HepG2 (cell line): ENCODE data around the gene PLLP. TPM values are rescaled to one million over a fixed set of nuclear protein-coding genes. Genes with fewer than 3 reads are reported as not detected.

Experiments used
- ATAC-seq: fragments of 200-7000 bp; cut with Tn5 transposase; 3 replicates; pipeline ENCODE4 v1.9.1; 2020; ENCODE audit warnings: mild to moderate bottlenecking, moderate library complexity
- BruUV-seq: library from RNA; stranded (reverse); fragments of 400-500 nt; replicated peaks from 2 replicates; lab custom pipeline; 2021; lab: Mats Ljungman, UMichigan
- CTCF ChIA-PET: fragments of 300-600 bp; formaldehyde crosslinking; extraction: SDS; loops from one replicate; lab custom pipeline; 2021; ENCODE audit warnings: low total read pairs, inconsistent platforms, low intra/inter-chr PET ratio; lab: Yijun Ruan, JAX
- POLR2A ChIA-PET: fragments of 350-600 bp; sonication (Branson Sonifier 250); formaldehyde crosslinking; loops from one replicate; lab custom pipeline; 2020; ENCODE audit warnings: antibody characterized with exemption, inconsistent platforms; lab: Yijun Ruan, JAX
- DNase-seq: peaks from one replicate; pipeline ENCODE4 v3.0.0-alpha.2; 2015; ENCODE audit warnings: low spot score
- FAIRE-seq: peaks from 3 replicates; lab custom pipeline; 2011; peaks lifted over from hg19 to GRCh38; lab: Jason Lieb, UNC
- H2AFZ ChIP-seq: one replicate; pipeline ENCODE4 v1.6.1; 2011; ENCODE audit warnings: low read length, inconsistent platforms
- H3K27ac ChIP-seq: fragments of 300-600 bp; 3 replicates; pipeline ENCODE4 v1.8.0; 2011; ENCODE audit warnings: mixed run types, mild to moderate bottlenecking, mixed read lengths, low read length, inconsistent platforms; ENCODE audit not compliant: insufficient read depth; ENCODE audit errors: extremely low read length
- H3K27me3 ChIP-seq, 2 experiments: fragments of 200-600 bp in 1 of 2; 2 replicates in 1 of 2; 3 replicates in 1 of 2; pipeline versions ENCODE4 v1.6.0 to v1.8.0; 2011; ENCODE audit warnings: low read length in 2 of 2, mild to moderate bottlenecking in 2 of 2, moderate library complexity in 2 of 2, inconsistent platforms in 1 of 2; ENCODE audit not compliant: insufficient read depth in 2 of 2, control insufficient read depth in 1 of 2
- H3K36me3 ChIP-seq, 2 experiments: fragments of 200-600 bp in 1 of 2; replicated peaks in 1 of 2; 2 replicates in 1 of 2; 3 replicates in 1 of 2; pipeline versions ENCODE4 v1.5.1 to v1.8.0; 2011; ENCODE audit warnings: low read length in 2 of 2, inconsistent platforms in 1 of 2; ENCODE audit not compliant: insufficient read depth in 2 of 2, control insufficient read depth in 1 of 2
- H3K4me1 ChIP-seq: 2 replicates; pipeline ENCODE4 v1.5.1; 2012; ENCODE audit warnings: low read length, inconsistent platforms; ENCODE audit not compliant: insufficient read depth
- H3K4me2 ChIP-seq: 2 replicates; pipeline ENCODE4 v1.6.0; 2011; ENCODE audit warnings: low read depth, low read length, inconsistent platforms
- H3K4me3 ChIP-seq, 3 experiments: fragments of 200-600 bp in 1 of 3; sonication (generic), shearing (Covaris generic) in 1 of 3; replicated peaks in 1 of 3; 2 replicates each; pipeline ENCODE4 v1.5.1; 2011 to 2016; ENCODE audit warnings: low read length in 3 of 3, inconsistent platforms in 2 of 3, low read depth in 2 of 3, mild to moderate bottlenecking in 2 of 3, control low read depth in 1 of 3, mixed read lengths in 1 of 3; ENCODE audit not compliant: insufficient read depth in 1 of 3
- H3K79me2 ChIP-seq: one replicate; pipeline ENCODE4 v1.6.1; 2011; ENCODE audit warnings: low read length, inconsistent platforms; ENCODE audit not compliant: insufficient read depth
- H3K9ac ChIP-seq: 2 replicates; pipeline ENCODE4 v1.6.0; 2011; ENCODE audit warnings: mild to moderate bottlenecking, low read depth, low read length, inconsistent platforms; ENCODE audit not compliant: insufficient read depth
- H3K9me3 ChIP-seq: 2 replicates; pipeline ENCODE4 v1.5.1; 2012; ENCODE audit warnings: mild to moderate bottlenecking, low read length
- H4K20me1 ChIP-seq: 2 replicates; pipeline ENCODE4 v1.6.0; 2011; ENCODE audit warnings: inconsistent platforms, mild to moderate bottlenecking, low read length, moderate library complexity; ENCODE audit not compliant: insufficient read depth
- AKAP8 ChIP-seq: sonication (generic); formaldehyde crosslinking; IDR thresholded peaks from 2 replicates; pipeline ENCODE4 v1.5.1; 2020; ENCODE audit warnings: mild to moderate bottlenecking, missing genetic modification reagents
- HNF4A ChIP-seq: sonication (generic); formaldehyde crosslinking; IDR thresholded peaks from 2 replicates; pipeline ENCODE4 v1.4.0; 2020; ENCODE audit warnings: missing genetic modification reagents
- MED1 ChIP-seq: sonication (generic); formaldehyde crosslinking; IDR thresholded peaks from 2 replicates; pipeline ENCODE4 v1.4.0; 2020; ENCODE audit warnings: missing genetic modification reagents
- SMC3 ChIP-seq: IDR thresholded peaks from 2 replicates; pipeline ENCODE4 v1.6.1; 2011; ENCODE audit warnings: low read length, improper control_type of control experiment
- ZHX1 ChIP-seq: sonication (generic); formaldehyde crosslinking; IDR thresholded peaks from 2 replicates; pipeline ENCODE4 v1.8.1; 2022; ENCODE audit warnings: low read depth, mild to moderate bottlenecking, missing genetic modification reagents
- ZKSCAN1 ChIP-seq: fragments of 150-350 bp; IDR thresholded peaks from 2 replicates; pipeline ENCODE4 v1.6.1; 2014; ENCODE audit warnings: low read length
- ZNF33A ChIP-seq: sonication (generic); formaldehyde crosslinking; IDR thresholded peaks from 2 replicates; pipeline ENCODE4 v1.5.1; 2020; ENCODE audit warnings: missing genetic modification reagents, mild to moderate bottlenecking, moderate library complexity, borderline replicate concordance
- ZNF350 ChIP-seq: sonication (generic); formaldehyde crosslinking; IDR thresholded peaks from 2 replicates; pipeline ENCODE4 v1.4.0; 2020; ENCODE audit warnings: mild to moderate bottlenecking, low read depth, missing genetic modification reagents, borderline replicate concordance
- ZNF607 ChIP-seq: sonication (generic); formaldehyde crosslinking; IDR thresholded peaks from 2 replicates; pipeline ENCODE4 v1.5.1; 2020; ENCODE audit warnings: missing genetic modification reagents, mild to moderate bottlenecking, borderline replicate concordance
- ZNF746 ChIP-seq: sonication (generic); formaldehyde crosslinking; IDR thresholded peaks from 2 replicates; pipeline ENCODE4 v1.8.0; 2022; ENCODE audit warnings: mild to moderate bottlenecking, missing genetic modification reagents
- ZSCAN25 ChIP-seq: sonication (generic); formaldehyde crosslinking; IDR thresholded peaks from 2 replicates; pipeline ENCODE4 v1.8.0; 2022; ENCODE audit warnings: mild to moderate bottlenecking, missing genetic modification reagents
- WGBS: methylation state at CpG from one replicate; pipeline ENCODE4 v1.1.6; 2017; ENCODE audit warnings: low lambda C conversion rate; 5-methylcytosine and 5-hydroxymethylcytosine counted together
- in situ Hi-C: cut with HindIII; loops from 2 replicates; pipeline ENCODE4 v1.10.0; 2017; ENCODE audit warnings: low pct_unique_long_range_greater_than_20kb; ENCODE audit not compliant: extremely low pct_ligation_motif_present
- intact Hi-C: fragments of 100-400 bp; cut with micrococcal nuclease; formaldehyde crosslinking; loops from one replicate; pipeline ENCODE4 v1.10.0; 2022; ENCODE audit not compliant: unreplicated experiment
- polyA plus RNA-seq, 8 experiments: library from polyadenylated mRNA; depleted of rRNA in 3 of 8; stranded (reverse) in 7 of 8; unstranded in 1 of 8; fragments of >200 nt; fragmentation: Illumina TruSeq in 4 of 8; extraction: Trizol in 4 of 8; gene quantifications; 2 replicates each; pipeline versions ENCODE4 v1.2.1 to v1.2.3, GENCODE V29; 2011 to 2016; ENCODE audit warnings: low read depth in 4 of 8, missing spikeins in 1 of 8, mixed read lengths in 1 of 8; ENCODE audit not compliant: insufficient read depth in 1 of 8
- total RNA-seq, 5 experiments: library from RNA; depleted of rRNA; stranded (reverse); fragments of >200 nt; fragmentation: Illumina TruSeq; extraction: Trizol; gene quantifications; 2 replicates each; pipeline ENCODE4 v1.2.3, GENCODE V29; 2016; ENCODE audit warnings: low read depth in 1 of 5
- TF ChIP-seq, protein P1 (sequence below), 2 experiments: fragments of 450-650 bp in 1 of 2; sonication (generic) in 1 of 2; formaldehyde crosslinking; IDR thresholded peaks; 2 replicates each; pipeline versions ENCODE4 v1.5.0 to v1.8.0; 2020 to 2022; ENCODE audit warnings: mild to moderate bottlenecking in 1 of 2, missing genetic modification reagents in 1 of 2
- TF ChIP-seq, protein P2 (sequence below): sonication (generic); formaldehyde crosslinking; IDR thresholded peaks from 2 replicates; pipeline ENCODE4 v1.8.1; 2023; ENCODE audit warnings: mild to moderate bottlenecking, moderate library complexity, missing genetic modification reagents
- TF ChIP-seq, protein P3 (sequence below): sonication (generic); formaldehyde crosslinking; IDR thresholded peaks from 2 replicates; pipeline ENCODE4 v1.8.0; 2022; ENCODE audit warnings: missing genetic modification reagents, mild to moderate bottlenecking, borderline replicate concordance

Gene PLLP
- total and polyA plus RNA-seq, 2 of the 13 experiments (the other 11 are each of a cell fraction or from before 2014, with no cell fraction given), result 60.6 to 127 TPM

- CTCF ChIA-PET, result interaction anchor here (0.8 to 6.2 kb wide), 8 partner anchors 72 to 219 kb away, joined by 3 to 142 read pairs (median 4); partner anchors contain the start of gene CX3CL1
- H3K27me3 ChIP-seq, result no peaks in the 10 kb centered on the region; a peak in 1 of 5 replicates
- H3K79me2 ChIP-seq, result no peaks in the 10 kb centered on the region
- peak overlapping the region; percentile 54 for H3K9ac ChIP-seq
- no peaks in the 10 kb centered on the region; the same call in 1 of the 2 replicates for H4K20me1 ChIP-seq
- intact Hi-C loops (loop anchor here (1.0 to 2.0 kb wide), 5 partner anchors 56 to 219 kb away; partner anchors contain the start of genes ARL2BP and CX3CL1), in situ Hi-C loops (loop anchor here (5.0 kb wide), 3 partner anchors 72 to 217 kb away; partner anchors contain the start of gene CX3CL1)
- H3K4me2 ChIP-seq, result peak overlapping the region; percentile 99
- POLR2A ChIA-PET, result interaction anchor here (0.6 to 12.2 kb wide), 19 partner anchors 11 to 218 kb away, joined by 3 to 303 read pairs (median 4); partner anchors contain the start of genes ARL2BP, CX3CL1, POLR2C and PSME3IP1
- no peaks in the 10 kb centered on the region for H3K9me3 ChIP-seq
- DNase-seq, result peak; percentile 99
- H3K4me1 ChIP-seq, result peaks cover 76% of the 10 kb centered on the region
- peak overlapping the region; percentile 62 to 84 (median 63) for H3K4me3 ChIP-seq
- peak; percentile 72 for ATAC-seq
- no peaks in the 10 kb centered on the region for H3K36me3 ChIP-seq
- H2AFZ ChIP-seq, result no peak overlapping the region
- H3K27ac ChIP-seq, result peak overlapping the region; percentile 59
- FAIRE-seq, result peak; percentile 100
- BruUV-seq, result no TSS peak
- WGBS, result 16% methylated on average over 35 of the region's 36 CpGs
- peak; percentile 97 for TF ChIP-seq ZNF350 (CRISPR knock-in tag)
- TF ChIP-seq HNF4A, result peak; percentile 10; the same call in 1 of the 2 replicates
- peak; percentile 67 for TF ChIP-seq ZHX1 (CRISPR knock-in tag)
- TF ChIP-seq ZNF746, result no peak
- TF ChIP-seq, protein P1, sequence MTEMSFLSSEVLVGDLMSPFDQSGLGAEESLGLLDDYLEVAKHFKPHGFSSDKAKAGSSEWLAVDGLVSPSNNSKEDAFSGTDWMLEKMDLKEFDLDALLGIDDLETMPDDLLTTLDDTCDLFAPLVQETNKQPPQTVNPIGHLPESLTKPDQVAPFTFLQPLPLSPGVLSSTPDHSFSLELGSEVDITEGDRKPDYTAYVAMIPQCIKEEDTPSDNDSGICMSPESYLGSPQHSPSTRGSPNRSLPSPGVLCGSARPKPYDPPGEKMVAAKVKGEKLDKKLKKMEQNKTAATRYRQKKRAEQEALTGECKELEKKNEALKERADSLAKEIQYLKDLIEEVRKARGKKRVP (CRISPR knock-in tag; IDR thresholded peaks at IDR 0.05), result peak in 1 of 2 experiments; percentile 35; a peak in 1 of 4 replicates
- TF ChIP-seq SMC3, result peak; percentile 100
- no peak for TF ChIP-seq AKAP8 (CRISPR knock-in tag)
- TF ChIP-seq MED1, result peak; percentile 80
- peak; percentile 88; the same call in 1 of the 2 replicates for TF ChIP-seq ZSCAN25 (CRISPR knock-in tag)
- TF ChIP-seq ZKSCAN1, result peak; percentile 60; the same call in 1 of the 2 replicates
- TF ChIP-seq, protein P2, sequence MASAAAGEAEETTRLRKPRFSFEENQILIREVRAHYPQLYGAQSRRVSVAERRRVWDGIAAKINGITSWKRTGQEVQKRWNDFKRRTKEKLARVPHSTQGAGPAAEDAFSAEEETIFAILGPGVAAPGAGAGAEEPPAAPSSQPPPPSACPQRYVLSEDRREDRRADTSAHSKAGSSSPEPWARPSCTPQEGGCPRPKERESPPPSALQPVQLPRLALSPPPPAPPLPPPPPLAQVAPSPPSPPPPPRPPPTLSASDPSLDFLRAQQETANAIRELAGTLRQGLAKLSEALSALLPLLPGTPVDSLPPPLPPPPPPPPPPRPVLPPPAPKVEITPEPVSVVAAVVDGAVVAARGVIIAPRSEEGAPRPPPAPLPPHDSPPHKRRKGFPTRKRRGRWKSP, result peak; percentile 81; the same call in 1 of the 2 replicates
- TF ChIP-seq, protein P3, sequence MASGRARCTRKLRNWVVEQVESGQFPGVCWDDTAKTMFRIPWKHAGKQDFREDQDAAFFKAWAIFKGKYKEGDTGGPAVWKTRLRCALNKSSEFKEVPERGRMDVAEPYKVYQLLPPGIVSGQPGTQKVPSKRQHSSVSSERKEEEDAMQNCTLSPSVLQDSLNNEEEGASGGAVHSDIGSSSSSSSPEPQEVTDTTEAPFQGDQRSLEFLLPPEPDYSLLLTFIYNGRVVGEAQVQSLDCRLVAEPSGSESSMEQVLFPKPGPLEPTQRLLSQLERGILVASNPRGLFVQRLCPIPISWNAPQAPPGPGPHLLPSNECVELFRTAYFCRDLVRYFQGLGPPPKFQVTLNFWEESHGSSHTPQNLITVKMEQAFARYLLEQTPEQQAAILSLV, result no peak
- TF ChIP-seq ZNF33A, result no peak
- TF ChIP-seq ZNF607 (CRISPR knock-in tag), result peak; percentile 18; the same call in 1 of the 2 replicates
These were observed 16.1 kb upstream of the PLLP start for GRCh38 chr16:57300387-57301125.
